Cortex of kidney (tissue), 1 donor: ENCODE results near the gene ELF5.

Experiments used
- DNase-seq: peaks from one replicate; lab custom pipeline; 2025; lab: John Stamatoyannopoulos, UW

Gene ELF5

GRCh38 chr11:34522188-34522587 is 8.6 kb upstream of the ELF5 start:
- no peak for DNase-seq

GRCh38 chr11:34521265-34521664 is 7.7 kb upstream of the ELF5 start:
- DNase-seq: no peak

- DNase-seq: no peak
Observed at GRCh38 chr11:34519595-34520235, 6.1 kb upstream of the ELF5 start.

- no peak for DNase-seq
Observed at GRCh38 chr11:34516247-34517040, 2.9 kb upstream of the ELF5 start.

- no peak for DNase-seq
Observed at GRCh38 chr11:34514597-34514996, 1.0 kb upstream of the ELF5 start.

GRCh38 chr11:34512840-34513681 is 533 bp downstream of the ELF5 start:
- no peak for DNase-seq

- no peak for DNase-seq
Observed at GRCh38 chr11:34510673-34511072, 2.9 kb downstream of the ELF5 start.

- DNase-seq: no peak
Observed at GRCh38 chr11:34510218-34510617, 3.4 kb downstream of the ELF5 start.

- DNase-seq: no peak
Observed at GRCh38 chr11:34509336-34509876, 4.2 kb downstream of the ELF5 start.

- no peak for DNase-seq
Observed at GRCh38 chr11:34508524-34508923, 5.1 kb downstream of the ELF5 start.

GRCh38 chr11:34507610-34508009 is 6.0 kb downstream of the ELF5 start:
- no peak for DNase-seq

- DNase-seq: no peak
Observed at GRCh38 chr11:34507156-34507555, 6.4 kb downstream of the ELF5 start.

- no peak for DNase-seq
Observed at GRCh38 chr11:34505874-34506273, 7.7 kb downstream of the ELF5 start.

- no peak for DNase-seq
Observed at GRCh38 chr11:34502949-34503348, 10.6 kb downstream of the ELF5 start.

- DNase-seq: no peak
Observed at GRCh38 chr11:34501949-34502348, 11.6 kb downstream of the ELF5 start.

GRCh38 chr11:34501500-34501899 is 12.1 kb downstream of the ELF5 start:
- DNase-seq: no peak

- no peak for DNase-seq
Observed at GRCh38 chr11:34499719-34500500, 13.7 kb downstream of the ELF5 start.

- no peak for DNase-seq
Observed at GRCh38 chr11:34495724-34496377, 17.7 kb downstream of the ELF5 start.

GRCh38 chr11:34495239-34495723 is 18.3 kb downstream of the ELF5 start:
- no peak for DNase-seq

- no peak for DNase-seq
Observed at GRCh38 chr11:34493926-34494595, 19.5 kb downstream of the ELF5 start.
